T-helper 17 cell (primary cell): ENCODE results near the gene ATP10B. TPM values are rescaled to one million over a fixed set of nuclear protein-coding genes. Genes with fewer than 3 reads are reported as not detected.
"Not testable (repeated sequence)": the region's sequence is repeated elsewhere in the genome, so short reads cannot be mapped to it uniquely, and the experiment has no call there.

Experiments
- ATAC-seq: fragments of 150-1000 bp; cut with Tn5 transposase; 2 replicates; pipeline ENCODE4 v1.10.0; 2021; ENCODE audit warnings: mild to moderate bottlenecking, moderate library complexity
- DNase-seq, 3 donors: peaks; one replicate each; pipeline versions ENCODE4 v3.0.0 to v3.0.0-alpha.2; 2020 to 2021
- H3K9me3 ChIP-seq: one replicate; pipeline ENCODE4 v1.7.0; 2013; ENCODE audit warnings: low read length, mild to moderate bottlenecking; ENCODE audit not compliant: control insufficient read depth, poor library complexity, severe bottlenecking
- H3K27ac Mint-ChIP-seq: one replicate; pipeline ENCODE4 v1.8.0; 2022; ENCODE audit warnings: mild to moderate bottlenecking, moderate library complexity, mixed read lengths
- H3K27me3 Mint-ChIP-seq: one replicate; pipeline ENCODE4 v1.8.0; 2022; ENCODE audit warnings: mixed read lengths
- H3K36me3 Mint-ChIP-seq: one replicate; pipeline ENCODE4 v1.8.0; 2022; ENCODE audit warnings: low read depth, mixed read lengths
- H3K4me1 Mint-ChIP-seq: one replicate; pipeline ENCODE4 v1.8.0; 2022; ENCODE audit warnings: mild to moderate bottlenecking, mixed read lengths
- H3K4me3 Mint-ChIP-seq: one replicate; pipeline ENCODE4 v1.8.0; 2022; ENCODE audit warnings: mild to moderate bottlenecking, moderate library complexity, mixed read lengths
- total RNA-seq, 4 donors: library from RNA in 2 of 4; stranded (reverse) in 2 of 4; gene quantifications; one replicate each; pipeline ENCODE4 v1.2.3 and lab custom pipeline; 2022 to 2026

The ATP10B gene, protein sequence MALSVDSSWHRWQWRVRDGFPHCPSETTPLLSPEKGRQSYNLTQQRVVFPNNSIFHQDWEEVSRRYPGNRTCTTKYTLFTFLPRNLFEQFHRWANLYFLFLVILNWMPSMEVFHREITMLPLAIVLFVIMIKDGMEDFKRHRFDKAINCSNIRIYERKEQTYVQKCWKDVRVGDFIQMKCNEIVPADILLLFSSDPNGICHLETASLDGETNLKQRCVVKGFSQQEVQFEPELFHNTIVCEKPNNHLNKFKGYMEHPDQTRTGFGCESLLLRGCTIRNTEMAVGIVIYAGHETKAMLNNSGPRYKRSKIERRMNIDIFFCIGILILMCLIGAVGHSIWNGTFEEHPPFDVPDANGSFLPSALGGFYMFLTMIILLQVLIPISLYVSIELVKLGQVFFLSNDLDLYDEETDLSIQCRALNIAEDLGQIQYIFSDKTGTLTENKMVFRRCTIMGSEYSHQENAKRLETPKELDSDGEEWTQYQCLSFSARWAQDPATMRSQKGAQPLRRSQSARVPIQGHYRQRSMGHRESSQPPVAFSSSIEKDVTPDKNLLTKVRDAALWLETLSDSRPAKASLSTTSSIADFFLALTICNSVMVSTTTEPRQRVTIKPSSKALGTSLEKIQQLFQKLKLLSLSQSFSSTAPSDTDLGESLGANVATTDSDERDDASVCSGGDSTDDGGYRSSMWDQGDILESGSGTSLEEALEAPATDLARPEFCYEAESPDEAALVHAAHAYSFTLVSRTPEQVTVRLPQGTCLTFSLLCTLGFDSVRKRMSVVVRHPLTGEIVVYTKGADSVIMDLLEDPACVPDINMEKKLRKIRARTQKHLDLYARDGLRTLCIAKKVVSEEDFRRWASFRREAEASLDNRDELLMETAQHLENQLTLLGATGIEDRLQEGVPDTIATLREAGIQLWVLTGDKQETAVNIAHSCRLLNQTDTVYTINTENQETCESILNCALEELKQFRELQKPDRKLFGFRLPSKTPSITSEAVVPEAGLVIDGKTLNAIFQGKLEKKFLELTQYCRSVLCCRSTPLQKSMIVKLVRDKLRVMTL (N-terminal part only)
- total RNA-seq (not detected), total RNA-seq (lab: John Stamatoyannopoulos, UW) (0 reads per million in 2 donors)

DNA sequence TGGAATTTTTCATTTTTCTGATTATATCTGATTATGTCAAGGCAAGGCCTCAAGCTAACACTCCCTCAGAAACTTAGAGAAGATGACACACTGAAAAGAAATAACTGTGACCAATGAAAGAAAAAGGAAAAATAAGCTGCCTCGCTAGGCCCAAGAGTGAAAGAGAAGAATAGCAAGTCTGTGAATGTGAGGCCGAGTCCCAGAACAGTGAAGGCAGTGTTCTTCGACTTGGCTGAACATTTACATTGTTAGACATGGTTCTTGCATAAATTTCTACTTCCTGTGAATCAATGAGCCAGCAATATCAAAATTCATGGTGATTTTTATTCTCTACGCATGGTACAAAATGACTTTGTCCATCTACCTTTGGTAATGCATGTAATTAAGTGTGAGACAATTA lies at the start of gene ATP10B:
Gene ATP10B (minus strand): TSS at position 163 of the 400 bp plus-strand sequence. CDS start 164,137 bp downstream, outside the sequence.
- ATAC-seq (no peak), DNase-seq (no peak)
- Mint-ChIP-seq H3K4me3 (no peak within 1 kb of the TSS), H3K4me1 (no peaks in the 10 kb centered on the region), H3K36me3 (no peaks in the 10 kb centered on the region), H3K27me3 (no peaks in the 10 kb centered on the region), H3K27ac (no peak within 1 kb of the TSS)
- no peaks in the 10 kb centered on the region for H3K9me3 ChIP-seq

DNA sequence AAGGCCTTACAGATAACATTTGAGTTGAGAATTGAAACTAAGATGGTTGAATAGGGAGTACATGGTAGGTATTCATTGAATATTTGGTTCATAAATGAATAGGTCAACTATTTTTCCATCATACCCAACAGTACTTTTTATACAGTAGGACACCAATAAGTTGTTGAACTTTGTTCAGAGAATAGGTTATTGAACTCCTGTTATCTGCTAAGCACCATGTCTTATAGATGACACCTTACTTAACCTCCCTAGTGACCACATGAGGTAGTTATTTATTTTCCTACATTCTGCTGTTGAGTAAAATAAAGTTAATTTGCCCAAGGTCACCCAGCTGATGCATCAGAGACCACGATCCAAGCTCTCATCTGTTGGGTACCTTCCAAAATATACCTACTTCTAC lies 49.6 kb upstream of the ATP10B start:
- Mint-ChIP-seq H3K27me3 (no peaks in the 10 kb centered on the region), H3K36me3 (no peaks in the 10 kb centered on the region), H3K27ac (no peak overlapping the region), H3K4me1 (no peaks in the 10 kb centered on the region), H3K4me3 (no peak overlapping the region)
- no peak for DNase-seq
- ATAC-seq: no peak
- no peaks in the 10 kb centered on the region for H3K9me3 ChIP-seq

DNA sequence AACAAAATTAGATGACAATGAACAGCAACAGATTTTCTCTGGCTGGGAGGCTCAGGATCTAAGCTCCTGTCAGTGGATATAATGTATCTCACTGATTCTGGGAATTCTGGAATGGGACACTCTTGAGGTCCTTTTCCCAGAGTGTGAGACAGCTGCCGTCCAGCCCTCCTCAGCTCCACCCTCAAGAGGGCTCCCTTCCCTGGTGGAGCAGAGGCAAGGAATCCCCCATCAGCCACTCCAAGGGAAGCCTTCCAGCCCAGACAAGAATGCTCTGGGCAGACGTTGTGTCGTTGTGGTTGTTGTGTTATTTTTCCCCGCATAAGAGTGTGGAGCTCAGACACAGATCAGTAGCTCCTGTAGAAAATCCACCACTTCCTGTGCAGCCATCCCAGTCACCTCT lies 47.7 kb upstream of the ATP10B start:
- no peaks in the 10 kb centered on the region for H3K27me3 Mint-ChIP-seq
- H3K4me1 Mint-ChIP-seq: no peaks in the 10 kb centered on the region
- no peaks in the 10 kb centered on the region for H3K36me3 Mint-ChIP-seq
- no peak overlapping the region for H3K4me3 Mint-ChIP-seq
- H3K9me3 ChIP-seq: no peaks in the 10 kb centered on the region
- ATAC-seq (no peak), DNase-seq (no peak)
- no peak overlapping the region for H3K27ac Mint-ChIP-seq

DNA sequence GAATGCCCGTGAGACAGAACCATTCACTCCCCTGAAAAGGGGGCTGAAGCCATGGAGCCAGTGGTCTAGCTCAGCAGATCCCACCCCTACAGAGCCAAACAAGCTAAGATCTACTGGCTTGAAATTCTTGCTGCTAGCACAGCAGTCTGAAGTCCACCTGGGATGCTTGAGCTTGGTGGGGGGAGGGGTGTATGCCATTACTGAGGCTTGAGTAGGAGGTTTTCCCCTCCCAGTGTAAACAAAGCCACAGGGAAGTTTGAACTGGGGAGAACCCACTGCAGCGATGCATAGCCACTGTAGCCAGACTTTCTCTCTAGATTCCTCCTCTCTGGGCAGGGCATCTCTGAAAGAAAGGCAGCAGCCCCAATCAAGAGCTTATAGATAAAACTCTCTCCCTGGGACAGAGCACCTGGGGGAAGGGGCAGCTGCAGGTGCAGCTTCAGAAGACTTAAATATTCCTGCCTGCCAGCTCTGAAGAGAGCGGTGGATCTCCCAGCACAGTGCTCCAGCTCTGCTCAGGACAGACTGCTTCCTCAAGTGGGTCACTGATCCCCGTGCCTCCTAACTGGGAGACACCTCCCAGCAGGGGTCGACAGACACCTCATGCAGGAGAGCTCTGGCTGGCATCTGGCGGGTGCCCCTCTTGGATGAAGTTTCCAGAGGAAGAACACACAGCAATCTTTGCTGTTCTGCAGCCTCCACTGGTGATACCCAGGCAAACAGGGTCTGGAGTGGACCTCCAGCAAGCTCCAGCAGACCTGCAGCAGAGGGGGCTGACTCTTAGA lies 41.4 kb upstream of the ATP10B start:
- ATAC-seq, H3K4me3 Mint-ChIP-seq, H3K4me1 Mint-ChIP-seq, H3K36me3 Mint-ChIP-seq, H3K27me3 Mint-ChIP-seq, DNase-seq, H3K9me3 ChIP-seq, H3K27ac Mint-ChIP-seq: not testable (repeated sequence)

DNA sequence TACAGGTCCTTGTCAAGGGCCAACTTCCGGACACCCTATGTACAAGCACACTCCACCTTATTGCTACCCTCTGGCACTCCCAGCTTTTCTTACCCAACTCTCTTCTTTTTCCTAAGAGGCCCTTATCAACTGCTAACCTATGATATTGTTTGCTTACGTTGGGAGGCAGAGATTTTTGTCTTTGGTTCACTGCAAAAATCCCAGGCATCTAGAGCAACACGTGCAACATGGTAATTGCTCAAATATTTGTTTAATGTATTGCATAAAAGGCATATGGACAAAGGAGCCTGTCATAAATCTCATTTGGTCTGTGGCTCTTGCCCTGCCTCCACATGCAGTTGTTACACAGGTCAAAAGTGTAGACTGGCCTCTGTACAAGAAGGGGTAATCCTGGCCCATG lies 35.8 kb upstream of the ATP10B start:
- H3K9me3 ChIP-seq: no peaks in the 10 kb centered on the region
- DNase-seq: no peak
- H3K27me3 Mint-ChIP-seq: peaks cover 15% of the 10 kb centered on the region
- H3K4me3 Mint-ChIP-seq: no peak overlapping the region
- H3K4me1 Mint-ChIP-seq: no peaks in the 10 kb centered on the region
- H3K27ac Mint-ChIP-seq: no peak overlapping the region
- ATAC-seq: no peak
- H3K36me3 Mint-ChIP-seq: no peaks in the 10 kb centered on the region

DNA sequence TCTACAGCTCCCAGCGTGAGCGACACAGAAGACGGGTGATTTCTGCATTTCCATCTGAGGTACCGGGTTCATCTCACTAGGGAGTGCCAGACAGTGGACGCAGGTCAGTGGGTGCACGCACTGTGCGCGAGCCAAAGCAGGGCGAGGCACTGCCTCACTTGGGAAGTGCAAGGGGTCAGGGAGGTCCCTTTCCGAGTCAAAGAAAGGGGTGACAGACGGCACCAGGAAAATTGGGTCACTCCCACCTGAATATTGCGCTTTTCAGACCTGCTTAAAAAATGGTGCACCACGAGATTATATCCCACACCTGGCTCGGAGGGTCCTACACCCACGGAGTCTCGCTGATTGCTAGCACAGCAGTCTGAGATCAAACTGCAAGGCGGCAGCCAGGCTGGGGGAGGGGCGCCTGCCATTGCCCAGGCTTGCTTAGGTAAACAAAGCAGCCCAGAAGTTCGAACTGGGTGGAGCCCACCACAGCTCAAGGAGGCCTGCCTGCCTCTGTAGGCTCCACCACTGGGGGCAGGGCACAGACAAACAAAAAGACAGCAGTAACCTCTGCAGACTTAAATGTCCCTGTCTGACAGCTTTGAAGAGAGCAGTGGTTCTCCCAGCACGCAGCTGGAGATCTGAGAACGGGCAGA lies 21.7 kb upstream of the ATP10B start:
- H3K4me1 Mint-ChIP-seq, ATAC-seq, H3K27ac Mint-ChIP-seq, H3K4me3 Mint-ChIP-seq, DNase-seq, H3K9me3 ChIP-seq, H3K36me3 Mint-ChIP-seq: not testable (repeated sequence)
- H3K27me3 Mint-ChIP-seq: peaks cover 16% of the 10 kb centered on the region

DNA sequence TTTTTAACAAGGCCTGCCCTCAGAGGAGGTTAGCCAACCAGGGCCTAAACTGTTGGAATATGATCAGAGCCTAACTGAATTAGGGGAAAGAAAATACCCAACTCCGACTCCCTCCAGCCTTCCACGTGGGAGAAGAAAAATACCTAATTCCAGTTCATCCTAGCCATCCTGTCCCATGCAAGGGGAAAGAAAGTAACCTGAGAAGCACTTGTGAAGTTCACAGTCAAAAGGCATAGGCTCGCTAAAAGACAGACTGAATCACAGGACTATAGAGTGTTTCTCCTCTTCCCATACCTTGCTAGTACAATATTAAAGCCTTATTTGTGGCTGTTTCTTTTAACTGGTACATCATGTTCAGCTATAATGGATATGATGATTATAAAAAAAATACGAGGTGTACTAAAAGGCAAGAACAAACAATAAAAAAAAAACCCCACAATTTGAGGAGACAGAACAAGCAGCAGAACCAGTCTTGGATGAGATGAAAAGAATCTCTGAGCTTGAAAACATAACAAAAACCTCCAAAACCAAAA lies 18.0 kb upstream of the ATP10B start:
- H3K27ac Mint-ChIP-seq: no peak overlapping the region
- peaks cover 2% of the 10 kb centered on the region for H3K4me1 Mint-ChIP-seq
- H3K9me3 ChIP-seq: no peaks in the 10 kb centered on the region
- DNase-seq (no peak), ATAC-seq (no peak)
- H3K27me3 Mint-ChIP-seq: peaks cover 16% of the 10 kb centered on the region
- no peak overlapping the region for H3K4me3 Mint-ChIP-seq
- H3K36me3 Mint-ChIP-seq: no peaks in the 10 kb centered on the region

DNA sequence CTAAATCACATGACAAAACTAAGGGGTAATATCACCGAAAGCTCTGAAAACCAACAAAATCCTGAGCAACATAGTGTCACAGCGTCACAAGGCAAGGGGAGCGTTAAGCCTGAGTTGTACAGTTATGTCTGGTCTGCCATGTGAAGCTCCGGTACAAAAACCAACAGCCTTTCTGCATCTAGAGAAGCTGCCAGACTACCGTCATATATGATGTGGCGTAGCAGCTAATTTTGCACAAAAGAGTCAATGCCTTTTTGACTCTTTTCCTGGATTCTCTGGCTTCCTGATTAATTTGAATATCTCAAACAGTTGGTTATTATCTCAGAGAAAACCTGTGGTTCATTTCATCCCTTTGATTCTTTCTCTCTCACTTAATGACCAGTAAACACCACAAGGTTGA lies 16.0 kb upstream of the ATP10B start:
- Mint-ChIP-seq H3K4me3 (no peak overlapping the region), H3K27me3 (peaks cover 4% of the 10 kb centered on the region), H3K27ac (no peak overlapping the region), H3K36me3 (no peaks in the 10 kb centered on the region), H3K4me1 (peaks cover 2% of the 10 kb centered on the region)
- DNase-seq: no peak
- ATAC-seq: no peak
- no peaks in the 10 kb centered on the region for H3K9me3 ChIP-seq

DNA sequence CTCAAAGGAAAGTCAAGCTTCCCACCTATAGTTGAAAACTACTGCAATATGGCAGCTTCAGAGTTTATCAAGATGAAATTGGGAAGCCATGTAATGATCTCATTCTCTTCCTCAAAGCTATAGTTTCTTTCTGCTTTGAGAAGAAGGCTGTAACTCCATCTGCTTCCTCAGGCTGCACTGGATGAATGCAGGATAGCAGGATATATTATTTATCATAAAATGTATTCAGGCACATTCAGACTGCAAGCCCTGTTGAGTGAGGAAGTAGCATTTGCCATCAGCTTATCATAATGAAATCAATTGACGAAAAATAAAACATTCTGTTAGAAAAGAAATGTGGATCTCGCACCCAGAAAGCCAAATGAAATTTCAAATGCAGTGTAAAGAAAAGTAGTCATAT lies 560 bp downstream of the ATP10B start:
- no peaks in the 10 kb centered on the region for H3K9me3 ChIP-seq
- Mint-ChIP-seq H3K27me3 (no peaks in the 10 kb centered on the region), H3K4me3 (no peak overlapping the region), H3K4me1 (no peaks in the 10 kb centered on the region), H3K36me3 (no peaks in the 10 kb centered on the region), H3K27ac (no peak overlapping the region)
- DNase-seq (no peak), ATAC-seq (no peak)

DNA sequence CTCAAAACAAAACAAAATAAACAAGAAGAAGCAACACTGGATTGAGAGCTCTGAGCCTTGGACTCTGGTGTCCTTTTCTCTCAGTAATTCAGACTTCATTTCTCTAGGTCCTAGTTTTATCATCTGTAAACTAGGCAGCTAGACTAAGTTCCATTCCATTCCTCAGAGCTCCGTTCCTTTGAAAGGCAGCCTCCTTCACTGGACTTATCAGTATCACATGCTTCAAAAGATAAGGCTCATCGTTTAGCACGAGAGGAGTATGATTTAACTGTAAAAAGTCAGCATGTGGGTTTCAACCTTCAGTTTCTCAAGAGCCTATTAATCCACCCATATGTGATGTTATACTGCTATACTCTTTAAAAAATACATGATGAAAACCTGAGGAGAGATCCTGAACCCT lies 1.6 kb downstream of the ATP10B start:
- H3K9me3 ChIP-seq: no peaks in the 10 kb centered on the region
- no peak overlapping the region for H3K27ac Mint-ChIP-seq
- no peaks in the 10 kb centered on the region for H3K27me3 Mint-ChIP-seq
- H3K4me3 Mint-ChIP-seq: no peak overlapping the region
- no peaks in the 10 kb centered on the region for H3K4me1 Mint-ChIP-seq
- H3K36me3 Mint-ChIP-seq: no peaks in the 10 kb centered on the region
- no peak for ATAC-seq
- DNase-seq: no peak

DNA sequence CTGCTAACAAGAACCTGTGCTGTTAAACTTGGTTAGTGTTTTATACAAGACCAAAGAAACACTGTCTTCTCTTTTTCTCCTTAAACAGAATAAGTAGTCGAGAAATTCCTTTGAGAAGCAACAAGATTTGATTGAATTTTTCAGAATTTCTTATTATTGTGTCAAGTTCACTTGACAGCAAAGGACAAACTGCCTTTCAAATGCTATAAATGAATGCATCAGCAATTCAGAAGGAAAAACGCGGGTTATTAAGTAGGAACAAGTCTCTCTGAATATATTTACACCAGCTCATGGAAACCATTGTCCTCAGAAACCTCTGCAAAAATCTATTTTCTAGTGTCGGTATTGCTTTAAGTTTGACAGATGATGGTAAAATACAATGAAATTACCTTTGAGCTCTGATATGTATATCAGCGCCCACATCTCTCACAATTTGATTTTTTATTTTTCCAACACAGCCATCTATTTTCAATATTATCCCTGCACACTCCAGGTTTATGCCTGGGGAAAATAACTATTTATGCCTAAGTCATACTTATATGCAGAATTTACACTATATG lies 4.4 kb downstream of the ATP10B start:
- H3K9me3 ChIP-seq: no peaks in the 10 kb centered on the region
- Mint-ChIP-seq H3K27ac (no peak overlapping the region), H3K4me1 (no peaks in the 10 kb centered on the region), H3K27me3 (no peaks in the 10 kb centered on the region), H3K4me3 (no peak overlapping the region), H3K36me3 (no peaks in the 10 kb centered on the region)
- ATAC-seq (no peak), DNase-seq (no peak)

DNA sequence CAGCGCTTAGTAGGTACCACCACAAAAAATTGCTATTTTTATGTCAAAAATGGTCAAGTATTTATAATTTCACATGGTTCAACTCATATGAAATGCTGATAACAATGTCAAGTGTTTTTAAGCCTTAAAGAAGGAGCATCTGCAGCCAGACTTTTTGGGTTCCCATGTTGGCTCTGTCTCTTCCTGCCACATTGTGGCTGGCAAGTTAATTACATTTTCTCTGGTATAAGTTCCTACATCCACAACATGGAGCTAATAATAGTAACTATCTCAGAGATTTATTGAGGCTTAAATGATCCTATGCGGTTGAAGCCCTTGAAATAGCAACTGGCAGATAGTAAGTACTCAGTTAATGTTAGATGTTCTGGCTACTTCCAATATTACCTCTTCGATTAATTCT lies 5.4 kb downstream of the ATP10B start:
- H3K4me3 Mint-ChIP-seq: no peak overlapping the region
- no peak overlapping the region for H3K27ac Mint-ChIP-seq
- H3K9me3 ChIP-seq: no peaks in the 10 kb centered on the region
- no peaks in the 10 kb centered on the region for H3K27me3 Mint-ChIP-seq
- no peaks in the 10 kb centered on the region for H3K36me3 Mint-ChIP-seq
- DNase-seq (no peak), ATAC-seq (no peak)
- H3K4me1 Mint-ChIP-seq: no peaks in the 10 kb centered on the region
